HEK293 (cell line): Measurements from ENCODE around the gene THAP4.

Source experiments
- CTCF ChIA-PET: fragments of 350-600 bp; formaldehyde crosslinking; extraction: SDS; loops from one replicate; lab custom pipeline; 2021; ENCODE audit warnings: antibody characterized with exemption; lab: Yijun Ruan, JAX
- POLR2A ChIA-PET: fragments of 300-600 bp; formaldehyde crosslinking; extraction: SDS; loops from one replicate; lab custom pipeline; 2020; ENCODE audit warnings: antibody characterized with exemption, inconsistent platforms; lab: Yijun Ruan, JAX
- H3K27ac ChIP-seq: fragments of 200-500 bp; sonication (Bioruptor generic); 2 replicates; pipeline ENCODE4 v1.5.1; 2014; ENCODE audit warnings: low read depth, low read length, control low read depth, inconsistent platforms; ENCODE audit errors: extremely low read depth
- H3K36me3 ChIP-seq, 2 experiments: fragments of 200-500 bp in 1 of 2; sonication (Bioruptor generic) in 1 of 2; 1 replicate in 1 of 2; 2 replicates in 1 of 2; pipeline ENCODE4 v1.5.1; 2014 to 2017; ENCODE audit warnings: inconsistent platforms in 2 of 2, low read length in 2 of 2; ENCODE audit not compliant: control insufficient read depth in 2 of 2, insufficient read depth in 1 of 2
- H3K4me1 ChIP-seq: fragments of 200-500 bp; sonication (Bioruptor generic); 2 replicates; pipeline ENCODE4 v1.5.1; 2014; ENCODE audit warnings: mild to moderate bottlenecking, low read length, inconsistent platforms; ENCODE audit not compliant: control insufficient read depth, insufficient read depth
- H3K4me3 ChIP-seq: 2 replicates; pipeline ENCODE4 v1.5.1; 2011; ENCODE audit warnings: low read depth, mild to moderate bottlenecking, control low read depth, low read length, moderate library complexity
- H3K9me3 ChIP-seq: fragments of 200-500 bp; sonication (Bioruptor generic); 2 replicates; pipeline ENCODE4 v1.5.1; 2014; ENCODE audit warnings: low read depth, low read length, inconsistent platforms; ENCODE audit not compliant: control insufficient read depth, insufficient read depth
- BCL11B ChIP-seq: fragments of 450-650 bp; formaldehyde crosslinking; IDR thresholded peaks from 2 replicates; pipeline ENCODE4 v1.5.1; 2016; ENCODE audit warnings: low read depth, missing biosample characterization, missing genetic modification characterization
- GLI2 ChIP-seq: fragments of 450-650 bp; formaldehyde crosslinking; IDR thresholded peaks from 2 replicates; pipeline ENCODE4; 2017; ENCODE audit warnings: missing biosample characterization, missing genetic modification characterization, low read depth, borderline replicate concordance
- MEIS1 ChIP-seq: sonication (generic); formaldehyde crosslinking; IDR thresholded peaks from 2 replicates; pipeline ENCODE4 v1.8.1; 2022; ENCODE audit warnings: missing genetic modification reagents, mild to moderate bottlenecking, borderline replicate concordance
- PRDM1 ChIP-seq: fragments of 450-650 bp; formaldehyde crosslinking; IDR thresholded peaks from 2 replicates; pipeline ENCODE4; 2016; ENCODE audit warnings: missing biosample characterization, missing genetic modification characterization
- PRDM2 ChIP-seq: fragments of 450-650 bp; formaldehyde crosslinking; IDR thresholded peaks from 2 replicates; pipeline ENCODE4 v1.5.1; 2016; ENCODE audit warnings: missing biosample characterization, missing genetic modification characterization, borderline replicate concordance
- SCRT1 ChIP-seq: fragments of 450-650 bp; formaldehyde crosslinking; IDR thresholded peaks from 2 replicates; pipeline ENCODE4 v1.5.1; 2016; ENCODE audit warnings: missing biosample characterization, missing genetic modification characterization, borderline replicate concordance
- SETDB1 ChIP-seq: IDR thresholded peaks from one replicate; pipeline ENCODE4 v1.6.1; 2017; ENCODE audit warnings: mild to moderate bottlenecking, low read length, moderate library complexity, mixed read lengths; ENCODE audit not compliant: insufficient read length
- YY1 ChIP-seq: fragments of 450-650 bp; formaldehyde crosslinking; IDR thresholded peaks from 2 replicates; pipeline ENCODE4 v1.5.1; 2018; ENCODE audit warnings: missing biosample characterization, missing genetic modification characterization
- ZEB2 ChIP-seq: fragments of 450-650 bp; formaldehyde crosslinking; IDR thresholded peaks from 2 replicates; pipeline ENCODE4 v1.5.1; 2016; ENCODE audit warnings: missing biosample characterization, missing genetic modification characterization
- ZNF23 ChIP-seq: fragments of 450-650 bp; formaldehyde crosslinking; IDR thresholded peaks from 2 replicates; pipeline ENCODE4 v1.5.1; 2016; ENCODE audit warnings: missing biosample characterization, missing genetic modification characterization, borderline replicate concordance
- ZNF37A ChIP-seq: fragments of 450-650 bp; IDR thresholded peaks from 2 replicates; pipeline ENCODE4 v1.5.1; 2018; ENCODE audit warnings: missing biosample characterization, missing genetic modification characterization
- ZNF416 ChIP-seq: fragments of 450-650 bp; formaldehyde crosslinking; IDR thresholded peaks from 2 replicates; pipeline ENCODE4 v1.5.1; 2016; ENCODE audit warnings: missing biosample characterization, missing genetic modification characterization
- ZNF488 ChIP-seq: fragments of 450-650 bp; formaldehyde crosslinking; IDR thresholded peaks from 2 replicates; pipeline ENCODE4 v1.5.1; 2016; ENCODE audit warnings: missing biosample characterization, missing genetic modification characterization
- ZNF548 ChIP-seq: fragments of 450-650 bp; formaldehyde crosslinking; IDR thresholded peaks from 2 replicates; pipeline ENCODE4 v1.5.1; 2016; ENCODE audit warnings: missing biosample characterization, missing genetic modification characterization
- ZNF596 ChIP-seq: fragments of 450-650 bp; IDR thresholded peaks from 2 replicates; pipeline ENCODE4 v1.5.0; 2018; ENCODE audit warnings: missing biosample characterization, mild to moderate bottlenecking, missing genetic modification characterization, moderate library complexity
- ZNF600 ChIP-seq: fragments of 450-650 bp; formaldehyde crosslinking; IDR thresholded peaks from 2 replicates; pipeline ENCODE4 v1.5.1; 2016; ENCODE audit warnings: missing biosample characterization, missing genetic modification characterization
- TF ChIP-seq, protein P1 (sequence below): fragments of 450-650 bp; IDR thresholded peaks from 2 replicates; pipeline ENCODE4 v1.5.1; 2018; ENCODE audit warnings: missing biosample characterization, missing genetic modification characterization

THAP4 gene

GRCh38 chr2:241666627-241667400 is 29.9 kb upstream of the THAP4 start:
- ChIA-PET POLR2A (interaction anchor here (0.6 kb wide), 1 partner anchor 1776 kb away, joined by 6 read pairs; no protein-coding TSS in a partner anchor), CTCF (no interaction called here)
- H3K4me3 ChIP-seq = no peak overlapping the region
- H3K9me3 ChIP-seq = no peaks in the 10 kb centered on the region
- TF ChIP-seq ZNF596 (tag by site-specific recombination) = no peak
- no peak for TF ChIP-seq ZEB2 (tag by site-specific recombination)
- TF ChIP-seq ZNF600 (tag by site-specific recombination) = no peak
- TF ChIP-seq ZNF23 = no peak
- TF ChIP-seq ZNF548 (tag by site-specific recombination) = no peak
- no peak for TF ChIP-seq ZNF488
- TF ChIP-seq SETDB1 = no peak
- no peak for TF ChIP-seq PRDM2 (tag by site-specific recombination)
- TF ChIP-seq, protein P1, sequence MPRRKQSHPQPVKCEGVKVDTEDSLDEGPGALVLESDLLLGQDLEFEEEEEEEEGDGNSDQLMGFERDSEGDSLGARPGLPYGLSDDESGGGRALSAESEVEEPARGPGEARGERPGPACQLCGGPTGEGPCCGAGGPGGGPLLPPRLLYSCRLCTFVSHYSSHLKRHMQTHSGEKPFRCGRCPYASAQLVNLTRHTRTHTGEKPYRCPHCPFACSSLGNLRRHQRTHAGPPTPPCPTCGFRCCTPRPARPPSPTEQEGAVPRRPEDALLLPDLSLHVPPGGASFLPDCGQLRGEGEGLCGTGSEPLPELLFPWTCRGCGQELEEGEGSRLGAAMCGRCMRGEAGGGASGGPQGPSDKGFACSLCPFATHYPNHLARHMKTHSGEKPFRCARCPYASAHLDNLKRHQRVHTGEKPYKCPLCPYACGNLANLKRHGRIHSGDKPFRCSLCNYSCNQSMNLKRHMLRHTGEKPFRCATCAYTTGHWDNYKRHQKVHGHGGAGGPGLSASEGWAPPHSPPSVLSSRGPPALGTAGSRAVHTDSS (tag by site-specific recombination) = no peak
- TF ChIP-seq SCRT1 (tag by site-specific recombination) = no peak
- no peak for TF ChIP-seq MEIS1 (CRISPR knock-in tag)
- no peak for TF ChIP-seq GLI2 (tag by site-specific recombination)
- TF ChIP-seq ZNF37A (tag by site-specific recombination) = no peak
- TF ChIP-seq BCL11B (tag by site-specific recombination) = no peak
- TF ChIP-seq PRDM1 (tag by site-specific recombination) = no peak
- no peak for TF ChIP-seq YY1 (tag by site-specific recombination)
- TF ChIP-seq ZNF416 (tag by site-specific recombination) = no peak
- H3K4me1 ChIP-seq = no peaks in the 10 kb centered on the region; the same call in 1 of the 2 replicates
- peaks cover 0 to 58% of the 10 kb centered on the region in 2 experiments; a peak in 2 of 3 replicates for H3K36me3 ChIP-seq
- no peak overlapping the region for H3K27ac ChIP-seq
